ENCODE results near the gene CD247. TPM values are rescaled to one million over a fixed set of nuclear protein-coding genes. Genes with fewer than 3 reads are reported as not detected.

Gene CD247
- total RNA-seq, 2 donors from 2014 or later: 0.79 to 1.1 TPM

GRCh38 chr1:167500283-167500860, 18.0 kb downstream of the CD247 start:
- Histone ChIP-seq H3K27me3 (no peaks in the 10 kb centered on the region), H3K4me3 (no peak overlapping the region), H3K4me1 (no peaks in the 10 kb centered on the region), H3K27ac (no peak overlapping the region), H3K36me3 (no peaks in the 10 kb centered on the region), H3K9me3 (no peaks in the 10 kb centered on the region)
- TF ChIP-seq, protein P1, sequence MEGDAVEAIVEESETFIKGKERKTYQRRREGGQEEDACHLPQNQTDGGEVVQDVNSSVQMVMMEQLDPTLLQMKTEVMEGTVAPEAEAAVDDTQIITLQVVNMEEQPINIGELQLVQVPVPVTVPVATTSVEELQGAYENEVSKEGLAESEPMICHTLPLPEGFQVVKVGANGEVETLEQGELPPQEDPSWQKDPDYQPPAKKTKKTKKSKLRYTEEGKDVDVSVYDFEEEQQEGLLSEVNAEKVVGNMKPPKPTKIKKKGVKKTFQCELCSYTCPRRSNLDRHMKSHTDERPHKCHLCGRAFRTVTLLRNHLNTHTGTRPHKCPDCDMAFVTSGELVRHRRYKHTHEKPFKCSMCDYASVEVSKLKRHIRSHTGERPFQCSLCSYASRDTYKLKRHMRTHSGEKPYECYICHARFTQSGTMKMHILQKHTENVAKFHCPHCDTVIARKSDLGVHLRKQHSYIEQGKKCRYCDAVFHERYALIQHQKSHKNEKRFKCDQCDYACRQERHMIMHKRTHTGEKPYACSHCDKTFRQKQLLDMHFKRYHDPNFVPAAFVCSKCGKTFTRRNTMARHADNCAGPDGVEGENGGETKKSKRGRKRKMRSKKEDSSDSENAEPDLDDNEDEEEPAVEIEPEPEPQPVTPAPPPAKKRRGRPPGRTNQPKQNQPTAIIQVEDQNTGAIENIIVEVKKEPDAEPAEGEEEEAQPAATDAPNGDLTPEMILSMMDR (IDR thresholded peaks at IDR 0.05): no peak
- DNase-seq (ENCODE audit: low spot score): no peak

DNA sequence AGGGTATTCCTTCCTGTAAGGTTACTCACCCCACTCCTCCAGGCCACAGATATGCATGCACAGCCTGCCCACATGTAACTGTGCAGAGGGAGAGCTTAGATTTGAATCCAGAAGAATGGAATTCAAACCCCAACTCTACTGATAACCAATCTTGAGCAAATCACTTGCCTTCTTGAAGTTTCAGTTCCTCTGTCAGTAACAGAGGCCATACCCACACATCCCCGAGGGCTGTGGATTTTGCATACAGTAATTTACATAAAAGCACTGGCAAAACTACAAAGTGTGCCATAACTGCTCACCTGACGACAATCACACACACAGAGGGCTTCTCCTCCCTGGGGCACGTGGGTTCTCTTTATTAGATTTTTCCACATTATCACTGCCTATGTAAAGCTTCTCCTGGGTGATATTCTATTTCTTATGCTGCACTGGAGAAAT, 18.6 kb downstream of the CD247 start:
- H3K27ac ChIP-seq: no peak overlapping the region
- no peak overlapping the region for H3K4me3 ChIP-seq
- H3K9me3 ChIP-seq: no peaks in the 10 kb centered on the region
- H3K36me3 ChIP-seq: no peaks in the 10 kb centered on the region
- no peak for DNase-seq (ENCODE audit: low spot score)
- no peaks in the 10 kb centered on the region for H3K4me1 ChIP-seq
- TF ChIP-seq, protein P1 (IDR thresholded peaks at IDR 0.05): no peak
- no peaks in the 10 kb centered on the region for H3K27me3 ChIP-seq

- no peak for DNase-seq (ENCODE audit: low spot score)
- Histone ChIP-seq H3K4me3 (no peak overlapping the region), H3K36me3 (no peaks in the 10 kb centered on the region), H3K27ac (no peak overlapping the region), H3K9me3 (no peaks in the 10 kb centered on the region), H3K27me3 (no peaks in the 10 kb centered on the region), H3K4me1 (no peaks in the 10 kb centered on the region)
- TF ChIP-seq, protein P1 (IDR thresholded peaks at IDR 0.05): no peak
Observed at GRCh38 chr1:167499106-167499505, 19.2 kb downstream of the CD247 start.

- H3K4me1 ChIP-seq: no peaks in the 10 kb centered on the region
Observed at GRCh38 chr1:167496797-167497619, 21.3 kb downstream of the CD247 start.

DNA sequence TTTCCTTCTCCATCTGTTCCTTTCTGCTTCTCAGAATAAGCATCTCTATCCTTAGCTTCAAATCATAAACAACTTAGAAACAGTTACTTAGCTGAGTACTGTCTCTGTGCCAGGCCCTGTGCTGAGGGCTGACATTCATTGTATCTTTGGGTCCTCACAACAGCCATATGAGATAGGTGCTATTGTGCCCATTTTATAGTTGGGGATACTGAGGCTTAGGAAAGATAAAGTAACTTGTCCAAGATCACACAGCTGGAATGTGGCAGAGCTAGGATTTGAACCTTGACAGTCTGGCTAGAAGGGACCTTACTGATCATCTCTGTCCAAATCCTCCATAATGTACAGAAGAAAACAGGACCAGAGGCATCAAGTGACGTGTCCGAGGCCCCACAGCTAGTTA, 25.0 kb downstream of the CD247 start:
- Histone ChIP-seq H3K4me3 (no peak overlapping the region), H3K4me1 (no peaks in the 10 kb centered on the region), H3K27me3 (no peaks in the 10 kb centered on the region), H3K36me3 (no peaks in the 10 kb centered on the region), H3K27ac (no peak overlapping the region), H3K9me3 (no peaks in the 10 kb centered on the region)
- TF ChIP-seq, protein P1 (IDR thresholded peaks at IDR 0.05): no peak
- DNase-seq (ENCODE audit: low spot score): no peak

More at GRCh38 chr1:167496797-167497619, 21.3 kb downstream of the CD247 start:
- TF ChIP-seq, protein P1 (IDR thresholded peaks at IDR 0.05): no peak
- H3K4me3 ChIP-seq: no peak overlapping the region
- H3K27ac ChIP-seq: no peak overlapping the region
- no peaks in the 10 kb centered on the region for H3K36me3 ChIP-seq
- H3K27me3 ChIP-seq: no peaks in the 10 kb centered on the region
- H3K9me3 ChIP-seq: no peaks in the 10 kb centered on the region
- no peak for DNase-seq (ENCODE audit: low spot score)

All from right atrium auricular region (tissue), 2 donors.